ENCODE measurements around the gene VWCE.

DNA sequence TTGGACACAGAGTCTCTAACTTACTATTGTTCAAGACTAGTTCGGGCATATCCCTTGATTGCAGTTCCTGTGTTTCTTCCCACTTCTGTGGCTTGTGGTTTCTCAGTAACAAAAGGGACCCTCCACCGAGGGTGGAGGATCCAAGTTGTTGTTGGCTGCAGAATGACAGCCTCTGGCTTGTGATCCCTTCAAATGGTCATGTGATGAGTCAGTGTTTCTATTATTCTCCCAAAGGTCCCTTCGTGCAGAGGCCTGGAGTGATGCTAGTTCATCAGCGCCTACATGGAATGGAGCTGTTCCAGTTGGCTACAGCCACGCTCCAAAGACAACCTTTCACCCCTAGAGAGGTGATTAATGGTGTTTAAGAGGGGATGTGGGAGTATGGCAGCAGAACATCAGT, 2.6 kb upstream of the VWCE start:
- no peak for TF ChIP-seq EZH2phosphoT487 (IDR thresholded peaks at IDR 0.05; ENCODE audit: low read depth)
- TF ChIP-seq, protein P1, sequence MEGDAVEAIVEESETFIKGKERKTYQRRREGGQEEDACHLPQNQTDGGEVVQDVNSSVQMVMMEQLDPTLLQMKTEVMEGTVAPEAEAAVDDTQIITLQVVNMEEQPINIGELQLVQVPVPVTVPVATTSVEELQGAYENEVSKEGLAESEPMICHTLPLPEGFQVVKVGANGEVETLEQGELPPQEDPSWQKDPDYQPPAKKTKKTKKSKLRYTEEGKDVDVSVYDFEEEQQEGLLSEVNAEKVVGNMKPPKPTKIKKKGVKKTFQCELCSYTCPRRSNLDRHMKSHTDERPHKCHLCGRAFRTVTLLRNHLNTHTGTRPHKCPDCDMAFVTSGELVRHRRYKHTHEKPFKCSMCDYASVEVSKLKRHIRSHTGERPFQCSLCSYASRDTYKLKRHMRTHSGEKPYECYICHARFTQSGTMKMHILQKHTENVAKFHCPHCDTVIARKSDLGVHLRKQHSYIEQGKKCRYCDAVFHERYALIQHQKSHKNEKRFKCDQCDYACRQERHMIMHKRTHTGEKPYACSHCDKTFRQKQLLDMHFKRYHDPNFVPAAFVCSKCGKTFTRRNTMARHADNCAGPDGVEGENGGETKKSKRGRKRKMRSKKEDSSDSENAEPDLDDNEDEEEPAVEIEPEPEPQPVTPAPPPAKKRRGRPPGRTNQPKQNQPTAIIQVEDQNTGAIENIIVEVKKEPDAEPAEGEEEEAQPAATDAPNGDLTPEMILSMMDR (IDR thresholded peaks at IDR 0.05; ENCODE audit: low read depth, low read length) = no peak

Measured in OCI-LY3 (cell line).